Measurements from ENCODE around the gene KCNK6.

GRCh38 chr19:38336638-38337359, 17.2 kb downstream of the KCNK6 start:
- TF ChIP-seq EZH2 (optimal IDR thresholded peaks at IDR 0.05; ENCODE audit: low read depth, low read length) = no peak
- TF ChIP-seq CTCF (IDR thresholded peaks at IDR 0.05; ENCODE audit: low read length) = no peak

Data from MM.1S (cell line).